NCI-H82 (cell line): Measurements from ENCODE around the gene POLR3GL.
"Not testable (repeated sequence)": the region's sequence is repeated elsewhere in the genome, so short reads cannot be mapped to it uniquely, and the experiment has no call there.

ENCODE experiments used
- DNase-seq: peaks from one replicate; lab custom pipeline; 2025; lab: John Stamatoyannopoulos, UW

The POLR3GL gene, protein sequence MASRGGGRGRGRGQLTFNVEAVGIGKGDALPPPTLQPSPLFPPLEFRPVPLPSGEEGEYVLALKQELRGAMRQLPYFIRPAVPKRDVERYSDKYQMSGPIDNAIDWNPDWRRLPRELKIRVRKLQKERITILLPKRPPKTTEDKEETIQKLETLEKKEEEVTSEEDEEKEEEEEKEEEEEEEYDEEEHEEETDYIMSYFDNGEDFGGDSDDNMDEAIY

GRCh38 chr1:145964328-145965118, at the start of gene POLR3GL, which contains the start of gene ANKRD34A:
TSS of gene POLR3GL (plus strand) at chr1:145964690. CDS start at chr1:145974866, 10,176 bp downstream.
TSS of gene ANKRD34A (minus strand) at chr1:145964575. CDS start at chr1:145961759, 2,816 bp downstream.
- DNase-seq: peak; percentile 98

DNA sequence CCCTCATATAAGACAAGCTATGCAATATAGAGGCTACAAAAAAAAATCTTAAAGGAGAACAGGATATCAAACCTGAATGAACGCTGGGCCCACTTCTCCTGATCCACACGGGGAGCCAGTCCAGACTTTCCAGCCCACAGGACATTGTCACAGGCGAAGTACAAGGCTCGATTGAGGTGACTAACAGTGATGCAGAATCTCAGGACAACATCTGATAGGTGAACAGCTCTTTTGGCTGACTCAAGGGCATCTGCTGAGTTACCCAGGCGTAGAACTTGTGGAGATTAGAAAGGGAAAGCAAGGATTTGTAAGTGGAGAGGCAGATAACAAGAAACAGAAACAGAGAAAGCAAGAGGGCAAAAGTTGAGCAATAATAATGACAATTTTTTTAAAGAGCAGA, 47.7 kb upstream of the POLR3GL start:
- no peak for DNase-seq

- DNase-seq: no peak
Measured at GRCh38 chr1:145917595-145917994, 46.9 kb upstream of the POLR3GL start.

DNA sequence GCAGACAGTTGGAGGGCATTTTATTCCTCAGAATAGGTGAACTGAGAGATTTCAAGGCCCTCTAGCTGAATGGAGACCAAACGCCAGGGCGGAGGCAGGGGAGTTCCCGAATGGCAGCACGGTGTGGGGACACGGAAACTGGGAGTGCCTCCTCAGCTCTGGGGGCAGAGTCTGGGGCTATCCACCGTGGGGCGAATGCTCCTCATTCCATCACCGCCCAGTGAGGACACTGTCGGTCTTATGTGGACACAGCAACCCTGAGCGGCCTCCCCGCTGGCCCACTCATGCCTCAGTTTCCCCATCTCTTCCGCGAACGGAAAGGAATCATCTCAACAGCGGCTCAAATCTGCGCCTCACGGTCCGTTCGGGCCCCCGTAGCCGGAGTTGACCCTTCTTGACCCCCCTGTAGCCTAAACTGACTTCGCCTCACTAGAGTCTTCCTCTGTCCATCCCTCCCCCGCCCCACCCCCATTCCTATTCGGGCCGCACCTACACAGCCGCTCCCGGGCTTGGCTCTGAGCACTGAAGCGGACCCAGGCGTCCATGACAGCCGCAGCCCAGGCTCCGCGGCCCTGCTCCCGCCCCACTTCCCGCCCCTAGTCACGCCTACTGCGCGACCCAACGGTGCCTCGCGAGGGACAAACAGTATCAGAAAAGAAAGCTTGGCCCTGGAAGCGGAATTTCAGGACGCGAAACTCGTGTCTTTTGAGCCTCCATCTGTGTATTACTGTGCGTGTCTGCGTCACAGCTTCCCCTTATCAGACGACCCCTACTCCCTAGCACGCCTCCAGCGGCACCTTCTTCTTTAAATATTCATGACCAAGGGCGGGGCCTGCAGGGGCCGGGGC, 46.1 kb upstream of the POLR3GL start, which contains the start of gene PEX11B:
Gene PEX11B, minus strand, starts transcription at position 574 of the 848 bp plus-strand sequence. Its CDS starts 29 bp downstream, at position 545.
- peak; percentile 93 for DNase-seq

- DNase-seq: peak; percentile 67
Measured at GRCh38 chr1:145918992-145919939, 45.2 kb upstream of the POLR3GL start.

DNA sequence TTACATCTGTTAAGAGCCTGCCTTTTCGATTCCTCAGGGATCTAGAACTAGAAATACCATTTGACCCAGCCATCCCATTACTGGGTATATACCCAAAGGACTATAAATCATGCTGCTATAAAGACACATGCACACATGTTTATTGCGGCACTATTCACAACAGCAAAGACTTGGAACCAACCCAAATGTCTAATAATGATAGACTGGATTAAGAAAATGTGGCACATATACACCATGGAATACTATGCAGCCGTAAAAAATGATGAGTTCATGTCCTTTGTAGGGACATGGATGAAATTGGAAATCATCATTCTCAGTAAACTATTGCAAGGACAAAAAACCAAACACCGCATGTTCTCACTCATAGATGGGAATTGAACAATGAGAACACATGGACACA, 44.2 kb upstream of the POLR3GL start:
- DNase-seq: not testable (repeated sequence)

- DNase-seq: no peak
Measured at GRCh38 chr1:145922266-145922665, 42.2 kb upstream of the POLR3GL start.

GRCh38 chr1:145926686-145927062, 37.8 kb upstream of the POLR3GL start:
- DNase-seq: peak; percentile 71

GRCh38 chr1:145927063-145927886, 37.2 kb upstream of the POLR3GL start, which contains the start of gene RBM8A:
TSS of gene RBM8A (minus strand) at chr1:145927484. CDS start at chr1:145927426, 58 bp downstream.
- peak; percentile 99 for DNase-seq

GRCh38 chr1:145927916-145928643, 36.4 kb upstream of the POLR3GL start:
- peak; percentile 50 for DNase-seq

GRCh38 chr1:145932522-145933009, 31.9 kb upstream of the POLR3GL start:
- DNase-seq: peak; percentile 88

GRCh38 chr1:145935708-145936107, 28.8 kb upstream of the POLR3GL start:
- no peak for DNase-seq

DNA sequence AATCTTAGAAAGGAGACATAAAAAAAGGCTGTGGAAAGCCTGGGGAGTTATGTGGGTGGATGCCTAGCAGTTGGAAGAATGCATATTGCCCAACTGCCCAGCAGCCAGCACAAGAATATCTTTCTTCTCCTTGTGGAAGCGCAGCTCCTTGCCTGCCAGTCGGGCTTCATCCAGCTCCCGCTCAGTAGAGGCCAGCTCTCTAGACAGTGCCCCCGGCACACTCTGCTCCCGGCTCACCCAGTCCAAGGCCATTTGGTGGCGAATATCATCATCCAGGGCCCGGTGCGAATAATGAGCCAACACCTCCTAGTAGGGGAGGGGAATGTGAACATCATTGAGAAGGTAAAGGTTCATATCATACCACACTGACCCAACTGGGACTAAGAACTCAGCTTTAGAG, 28.2 kb upstream of the POLR3GL start:
- no peak for DNase-seq

- DNase-seq: no peak
Measured at GRCh38 chr1:145937436-145937835, 27.1 kb upstream of the POLR3GL start.

DNA sequence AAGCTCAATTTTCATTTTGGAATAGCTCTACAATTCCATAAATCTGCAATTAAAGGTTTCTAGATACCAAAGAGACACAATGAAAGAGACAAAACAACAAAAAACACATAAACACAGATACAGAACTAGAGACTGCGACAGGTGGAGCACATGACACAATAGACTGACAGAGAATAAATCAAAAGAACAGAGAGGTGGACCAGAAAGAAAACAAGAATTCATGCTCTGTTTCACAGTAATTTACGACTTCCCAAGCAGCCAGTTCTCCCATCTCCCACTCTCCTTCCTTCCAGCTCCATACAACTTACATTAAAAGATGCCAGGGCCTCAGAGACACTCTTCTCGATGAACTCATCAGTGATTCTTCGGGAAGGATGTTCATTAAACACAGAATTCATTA, 22.1 kb upstream of the POLR3GL start:
- no peak for DNase-seq

- DNase-seq: no peak
Measured at GRCh38 chr1:145942871-145943270, 21.6 kb upstream of the POLR3GL start.

GRCh38 chr1:145944532-145944931, 20.0 kb upstream of the POLR3GL start:
- no peak for DNase-seq

DNA sequence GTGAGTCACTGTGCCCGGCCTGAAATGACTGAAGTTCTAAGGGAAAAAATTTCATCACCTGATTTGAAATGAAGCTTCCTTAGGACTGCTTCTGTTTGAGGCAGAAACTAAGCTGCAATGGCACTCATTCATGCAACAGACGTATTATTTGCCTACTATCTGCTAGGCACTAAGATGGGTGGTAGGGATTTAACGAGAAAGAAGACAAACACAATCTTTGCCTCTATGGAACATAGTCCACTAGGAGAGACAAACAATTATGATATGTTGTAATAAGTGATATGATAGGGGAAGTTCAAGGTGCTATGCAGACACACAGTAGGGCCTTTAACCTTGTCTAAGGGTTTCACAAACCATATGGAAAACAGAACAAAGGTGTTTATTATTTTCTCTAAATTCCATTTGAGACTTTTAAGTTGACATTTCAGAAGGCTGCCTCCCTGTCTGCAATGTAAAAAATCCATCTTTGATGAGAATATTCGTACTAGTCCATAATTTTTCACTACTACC, 18.0 kb upstream of the POLR3GL start:
- DNase-seq: no peak

DNA sequence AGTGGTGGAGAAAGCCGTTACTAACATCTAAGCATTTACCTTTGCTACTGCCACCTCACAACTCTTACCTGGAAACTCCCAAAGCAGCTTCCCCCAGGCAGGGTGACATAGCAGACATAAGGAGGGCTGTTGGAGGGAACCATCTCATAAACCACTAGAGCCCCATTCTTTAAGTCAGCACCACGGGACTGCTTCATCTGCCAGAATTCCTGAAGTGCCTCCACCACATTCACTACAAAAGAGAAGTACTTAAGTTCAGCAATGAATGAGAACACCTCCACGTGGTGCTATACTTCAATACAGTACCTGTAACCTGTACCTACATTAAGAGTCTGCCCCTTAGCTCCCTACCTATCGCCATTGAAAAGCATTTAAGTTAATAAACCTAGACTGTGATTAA, 16.9 kb upstream of the POLR3GL start:
- DNase-seq: no peak
